GM18508 (cell line): ENCODE measurements around the gene CHID1.

ENCODE experiments used
- ATAC-seq: cut with Tn5 transposase; IDR thresholded peaks from one replicate; pipeline ENCODE4 v1.9.1; 2021; ENCODE audit warnings: moderate number of reproducible peaks; ENCODE audit not compliant: insufficient read depth, unreplicated experiment

CHID1 gene

GRCh38 chr11:839280-839623 lies 71.4 kb downstream of the CHID1 start:
- no peak for ATAC-seq

DNA sequence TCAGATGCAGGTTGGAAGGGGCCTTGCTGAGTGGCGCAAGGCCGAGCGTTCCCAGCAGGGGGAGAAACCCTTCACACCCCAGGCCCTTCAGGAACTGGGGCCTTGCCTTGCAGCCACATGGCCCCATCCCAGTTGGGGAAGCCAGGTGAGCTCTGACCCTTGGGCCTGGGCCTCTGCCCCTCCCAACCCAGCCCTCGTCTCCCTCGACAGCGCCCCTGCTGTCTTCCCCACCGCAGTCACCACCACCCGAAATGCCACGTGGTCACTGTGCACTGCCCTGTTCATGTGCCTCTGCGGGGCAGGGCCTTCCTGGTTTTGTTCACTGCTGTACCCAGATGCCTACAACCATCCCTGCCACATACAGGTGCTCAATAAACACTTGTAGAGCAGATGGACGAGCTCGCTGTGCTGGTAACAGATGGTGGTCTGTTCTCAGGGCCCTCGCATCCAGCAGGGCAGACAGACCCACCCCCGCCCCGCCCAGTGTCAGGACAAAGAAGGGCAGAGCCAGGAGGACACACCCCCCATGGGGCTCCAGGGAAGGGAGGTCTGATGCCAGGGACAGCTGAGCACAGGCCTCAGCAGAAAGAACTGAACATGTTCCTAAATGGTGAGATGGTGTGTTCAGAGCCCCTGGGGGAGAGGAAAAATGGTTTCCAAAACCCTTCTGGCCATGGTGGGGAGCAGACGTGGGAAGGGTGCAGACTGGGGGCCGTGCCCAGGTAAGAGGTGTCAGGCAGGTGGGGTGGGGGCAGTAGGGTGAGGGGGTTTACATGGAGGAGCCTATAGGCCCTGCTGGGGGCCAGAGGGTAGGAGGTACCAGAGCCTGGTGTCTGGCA lies 72.0 kb downstream of the CHID1 start:
- no peak for ATAC-seq

GRCh38 chr11:837990-838307 lies 72.7 kb downstream of the CHID1 start:
- no peak for ATAC-seq

DNA sequence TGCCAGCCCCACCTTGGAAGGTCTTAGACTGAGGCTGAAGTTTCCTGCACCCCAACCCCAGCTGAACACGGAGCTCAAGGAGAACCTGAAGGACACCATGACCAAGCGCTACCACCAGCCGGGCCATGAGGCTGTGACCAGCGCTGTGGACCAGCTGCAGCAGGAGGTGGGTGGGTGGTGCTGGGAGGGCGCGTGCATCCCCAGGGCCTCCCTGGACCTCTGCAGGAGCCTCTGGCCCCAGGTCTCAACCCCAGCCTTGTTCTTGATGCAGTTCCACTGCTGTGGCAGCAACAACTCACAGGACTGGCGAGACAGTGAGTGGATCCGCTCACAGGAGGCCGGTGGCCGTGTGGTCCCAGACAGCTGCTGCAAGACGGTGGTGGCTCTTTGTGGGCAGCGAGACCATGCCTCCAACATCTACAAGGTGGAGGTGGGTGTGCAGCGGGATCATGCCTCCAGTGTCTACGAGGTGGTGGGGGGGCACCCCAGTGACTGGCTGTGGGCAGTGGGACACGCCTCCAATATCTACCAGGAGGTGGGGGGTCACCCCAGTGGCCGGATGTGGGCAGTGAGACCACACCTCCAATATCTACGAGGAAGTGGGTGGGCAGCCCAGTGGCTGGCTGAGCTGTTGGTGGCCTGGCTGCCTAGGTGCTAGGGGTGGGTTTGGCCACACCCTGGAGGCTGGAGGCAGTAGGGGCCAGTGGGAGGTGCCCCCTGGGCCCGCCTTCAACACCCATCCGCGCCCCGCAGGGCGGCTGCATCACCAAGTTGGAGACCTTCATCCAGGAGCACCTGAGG lies 73.2 kb downstream of the CHID1 start:
- ATAC-seq, result no peak

DNA sequence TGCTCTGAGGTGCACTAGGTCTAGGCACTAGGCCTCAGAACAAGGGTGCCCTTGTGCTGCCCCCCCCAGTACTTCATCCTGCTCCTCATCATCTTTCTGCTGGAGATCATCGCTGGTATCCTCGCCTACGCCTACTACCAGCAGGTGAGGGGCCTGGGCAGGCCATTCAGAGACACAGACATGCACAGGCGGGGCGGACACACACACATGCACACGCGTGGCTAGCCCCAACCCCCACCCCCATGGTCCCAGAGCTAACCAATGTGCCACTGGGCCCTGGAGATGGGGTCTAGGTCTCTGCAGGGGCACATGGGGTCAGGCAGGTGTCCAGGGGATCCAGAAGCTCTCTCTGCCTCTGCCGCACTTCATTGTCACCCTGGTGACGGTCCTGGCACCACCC lies 73.9 kb downstream of the CHID1 start:
- ATAC-seq, result no peak

DNA sequence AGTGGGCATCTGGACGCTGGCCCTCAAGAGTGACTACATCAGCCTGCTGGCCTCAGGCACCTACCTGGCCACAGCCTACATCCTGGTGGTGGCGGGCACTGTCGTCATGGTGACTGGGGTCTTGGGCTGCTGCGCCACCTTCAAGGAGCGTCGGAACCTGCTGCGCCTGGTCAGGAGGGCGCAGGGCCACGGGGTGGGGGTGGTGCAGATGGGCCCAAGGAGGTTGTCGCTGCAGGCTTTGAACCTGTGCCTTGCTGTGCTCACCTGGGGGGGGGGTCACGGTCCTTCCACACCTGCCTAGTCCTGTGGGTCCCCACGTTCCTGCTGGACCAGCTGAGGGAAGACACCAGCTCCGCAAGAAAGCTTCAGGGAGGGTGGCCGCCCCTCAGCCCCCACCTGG lies 74.3 kb downstream of the CHID1 start:
- no peak for ATAC-seq

DNA sequence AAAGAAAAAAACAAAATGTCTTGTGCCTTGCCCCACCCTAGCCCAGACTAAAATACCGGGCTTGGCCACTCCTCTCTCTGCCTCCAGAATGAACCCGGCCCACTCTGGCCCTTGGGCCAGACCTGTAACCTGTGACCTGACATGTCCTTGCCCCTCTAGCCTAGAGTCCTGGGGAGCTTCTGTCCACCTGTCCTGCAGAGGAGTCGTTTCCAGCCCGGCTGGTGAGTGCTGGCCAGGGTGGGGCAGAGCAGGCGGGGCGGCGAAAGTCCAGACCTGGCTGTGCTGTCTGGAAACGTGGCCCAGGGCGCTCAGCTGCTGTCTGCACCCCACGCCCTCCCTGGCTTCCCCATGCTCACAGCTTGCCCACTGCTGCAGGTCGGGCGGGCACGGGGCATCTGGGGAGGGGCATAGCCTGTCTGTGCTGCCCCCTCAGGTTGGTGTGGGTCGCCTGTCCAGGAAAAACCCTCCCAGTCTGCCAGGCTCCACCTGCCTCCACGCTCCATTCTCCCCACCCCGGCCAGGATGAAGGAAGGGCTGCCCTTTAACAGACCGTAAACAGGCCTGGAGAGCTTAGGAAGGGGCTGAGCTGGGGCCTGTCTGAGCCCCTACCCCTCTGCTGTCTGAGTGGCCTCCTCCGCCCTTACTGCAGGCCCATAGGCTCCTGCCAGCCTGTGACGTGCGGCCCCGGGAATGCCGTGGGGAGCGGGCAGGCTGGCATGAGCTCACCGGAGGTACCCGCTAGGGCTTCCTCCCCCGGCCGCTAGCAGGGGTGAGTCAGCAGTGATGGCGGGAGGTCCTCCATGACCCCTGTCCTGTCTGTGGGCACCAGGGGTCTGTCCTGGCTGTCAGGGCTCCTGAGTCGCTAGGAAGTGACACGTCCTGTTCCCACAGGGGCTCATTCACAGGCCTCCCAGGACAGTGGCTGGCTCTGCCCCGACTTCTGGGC lies 76.0 kb downstream of the CHID1 start:
- no peak for ATAC-seq

- ATAC-seq, result no peak
Observed at GRCh38 chr11:833849-834311, 76.7 kb downstream of the CHID1 start.

- ATAC-seq, result no peak
Observed at GRCh38 chr11:833114-833791, 77.4 kb downstream of the CHID1 start.

GRCh38 chr11:832529-833113 lies 78.0 kb downstream of the CHID1 start, which contains the start of gene CD151:
TSS of gene CD151 (plus strand) at chr11:832952. CDS start at chr11:836070, 3,118 bp downstream.
- no peak for ATAC-seq

GRCh38 chr11:831961-832528 lies 78.6 kb downstream of the CHID1 start:
- no peak for ATAC-seq

GRCh38 chr11:831118-831864 lies 79.3 kb downstream of the CHID1 start:
- no peak for ATAC-seq

DNA sequence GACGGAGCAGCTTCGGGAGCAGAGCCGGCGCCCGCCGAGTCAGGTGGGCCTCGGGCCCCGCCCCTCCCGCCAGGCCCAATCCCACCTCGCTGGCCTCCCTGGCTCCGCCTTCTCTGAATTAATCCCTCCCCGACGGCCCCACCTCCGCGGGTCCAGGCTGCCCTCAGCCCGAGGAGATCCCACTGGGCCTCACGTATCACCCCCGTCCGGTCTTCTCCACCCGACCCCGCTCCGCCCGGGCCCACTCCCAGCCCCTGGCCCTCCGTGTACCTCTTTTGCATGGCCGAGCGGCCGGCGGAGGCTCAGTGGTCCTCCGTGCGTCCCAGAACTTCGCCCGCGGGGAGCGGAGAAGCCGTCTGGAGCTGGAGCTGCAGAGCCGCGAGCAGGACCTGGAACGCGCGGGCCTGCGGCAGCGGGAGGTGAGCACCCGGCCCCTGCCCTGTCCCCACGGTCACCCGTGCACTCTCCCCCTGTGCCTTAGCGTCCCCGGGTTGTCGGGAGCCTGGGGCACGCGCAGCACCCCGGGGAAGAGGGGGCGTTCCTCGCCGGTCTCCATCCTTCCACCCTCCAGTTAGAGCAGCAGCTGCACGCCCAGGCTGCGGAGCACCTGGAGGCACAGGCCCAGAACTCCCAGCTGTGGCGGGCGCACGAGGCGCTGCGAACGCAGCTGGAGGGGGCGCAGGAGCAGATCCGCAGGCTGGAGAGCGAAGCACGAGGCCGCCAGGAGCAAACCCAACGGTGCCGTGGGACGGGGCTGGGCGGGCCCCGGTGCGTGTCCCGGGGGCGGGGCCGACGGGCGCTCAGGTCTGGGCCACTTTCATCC lies 80.1 kb downstream of the CHID1 start:
- ATAC-seq, result no peak

DNA sequence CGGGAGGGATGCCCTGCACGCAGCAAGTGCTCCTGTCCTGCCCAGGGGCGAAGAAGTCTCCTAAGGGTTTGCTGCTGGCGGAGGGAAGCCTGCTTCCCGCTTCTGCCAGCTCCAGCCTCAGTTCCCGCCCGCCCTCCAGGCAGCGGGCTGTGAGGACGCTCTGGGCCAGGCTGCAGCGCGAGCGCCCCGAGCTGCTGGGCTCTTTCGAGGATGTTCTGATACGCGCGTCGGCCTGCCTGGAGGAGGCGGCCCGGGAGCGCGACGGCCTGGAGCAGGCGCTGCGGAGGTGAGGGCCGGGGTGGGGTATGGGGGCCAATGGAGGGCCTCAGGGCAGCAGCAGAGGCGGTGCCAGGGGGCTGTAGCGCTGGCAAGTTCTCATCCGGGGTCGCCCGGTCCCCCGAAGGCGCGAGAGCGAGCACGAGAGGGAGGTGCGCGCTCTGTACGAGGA lies 80.7 kb downstream of the CHID1 start:
- ATAC-seq, result no peak

DNA sequence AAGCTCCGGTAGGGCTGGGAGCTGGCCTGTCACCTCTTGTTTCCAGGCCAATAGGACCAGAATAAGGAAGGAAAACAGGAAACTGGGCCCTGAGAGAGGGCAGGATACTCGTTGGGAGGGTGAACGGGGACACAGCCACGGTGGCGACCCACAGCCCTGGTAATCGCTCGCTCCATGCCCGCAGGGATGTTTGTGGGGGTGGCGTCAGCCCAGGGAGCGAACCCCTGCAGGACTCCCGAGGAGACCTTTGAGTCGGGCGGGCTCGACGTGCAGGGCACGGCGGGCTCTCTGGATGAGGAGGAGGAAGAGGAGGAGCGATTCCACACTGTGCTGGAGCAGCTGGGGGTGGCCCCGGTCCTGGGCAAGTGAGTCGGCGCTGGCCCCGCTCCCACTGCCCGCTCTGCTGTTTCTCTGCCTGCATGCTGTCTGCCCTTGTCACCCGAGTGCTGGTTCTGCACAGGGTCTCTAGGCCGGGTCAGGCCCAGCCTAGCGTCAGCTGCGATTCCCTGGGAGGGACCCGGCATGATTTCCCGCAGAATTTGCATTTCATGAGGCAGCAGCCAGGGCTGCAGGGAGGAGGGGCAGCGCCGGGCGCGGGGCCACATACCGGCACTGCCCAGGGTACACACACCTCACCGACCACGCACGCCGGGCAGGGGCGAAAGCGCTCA lies 81.3 kb downstream of the CHID1 start:
- ATAC-seq, result no peak

GRCh38 chr11:828506-829175 lies 82.0 kb downstream of the CHID1 start:
- no peak for ATAC-seq

GRCh38 chr11:827897-828192 lies 82.8 kb downstream of the CHID1 start, which contains the start of gene CRACR2B:
TSS of gene CRACR2B (plus strand) at chr11:827919. CDS start at chr11:828608, 689 bp downstream.
- no peak for ATAC-seq
